Measurements from ENCODE around the gene ZNF555. TPM values are rescaled to one million over a fixed set of nuclear protein-coding genes. Genes with fewer than 3 reads are reported as not detected.

The ZNF555 gene
- total and polyA plus RNA-seq, 9 of the 15 experiments (the other 6 are each of a cell fraction or from before 2014, with no cell fraction given): 2.0 to 6.7 (median 5.4) TPM

DNA sequence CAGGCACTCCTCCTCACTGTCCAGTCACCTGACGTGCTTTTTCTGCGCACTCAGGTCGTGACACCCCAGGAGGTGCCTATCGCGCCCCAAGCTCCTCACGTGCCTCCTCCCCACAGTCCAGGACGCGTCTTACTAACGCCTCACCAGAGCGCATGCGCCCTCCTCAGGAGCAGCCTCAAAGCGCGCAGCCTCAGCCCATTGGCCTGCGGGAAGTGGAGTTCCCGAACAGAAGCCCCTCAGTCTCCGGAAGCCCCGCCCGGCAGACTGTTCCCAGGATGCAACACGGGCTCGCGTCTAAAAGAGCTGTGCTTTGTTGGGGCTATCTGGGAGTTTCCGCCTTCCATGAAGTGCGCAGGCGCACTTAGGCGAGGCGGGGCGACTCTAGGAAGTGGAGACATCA, 17.6 kb downstream of the ZNF555 start (continued):
- TF ChIP-seq U2AF2 (optimal IDR thresholded peaks at IDR 0.05; ENCODE audit: low read depth, low read length): no peak
- TF ChIP-seq FIP1L1 (IDR thresholded peaks at IDR 0.05; ENCODE audit: low read depth, low read length, poor library complexity, severe bottlenecking): no peak

DNA sequence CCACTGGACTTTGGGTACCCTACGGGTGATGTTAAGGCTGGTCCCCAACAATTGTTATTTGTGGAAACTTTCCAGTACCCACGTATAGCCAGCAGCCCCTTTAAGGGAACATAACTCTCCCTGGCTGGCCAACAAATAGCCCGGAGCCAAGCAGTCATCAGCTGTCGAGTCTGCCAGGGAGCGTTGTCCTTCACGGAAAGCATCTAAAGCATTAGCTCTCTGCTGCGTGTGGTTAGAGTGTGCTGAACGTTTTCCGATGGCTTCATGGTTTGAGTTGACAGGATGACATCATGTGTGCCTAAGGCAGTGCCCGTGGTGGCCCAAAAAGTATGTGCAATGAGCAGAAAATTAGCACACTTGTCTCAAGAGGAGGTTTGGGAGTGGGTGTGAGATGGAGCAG, 22.5 kb downstream of the ZNF555 start:
- H4K20me1 ChIP-seq (replicated peaks; ENCODE audit: control insufficient read depth, insufficient read depth, low read length): no peaks in the 10 kb centered on the region
- POLR2A ChIA-PET: no interaction called here
- peaks cover 12 to 25% of the 10 kb centered on the region in 2 experiments; a peak in 4 of 5 replicates for H3K4me1 ChIP-seq (replicated peaks in 1 of 2; ENCODE audit: control insufficient read depth in 2 of 2, insufficient read depth in 2 of 2, low read length in 2 of 2)
- DNase-seq (ENCODE audit: extremely low read depth in 1 of 4, low spot score in 3 of 4): no peak
- no TSS peak for BruUV-seq (replicated peaks)
- no peak overlapping the region for H3K27ac ChIP-seq (ENCODE audit: extremely low read depth, low read depth, low read length)
- intact Hi-C loops (cut with micrococcal nuclease): no loop called here
- H3K4me3 ChIP-seq: no peak overlapping the region
- FAIRE-seq: peak; percentile 35
- H3K36me3 ChIP-seq (ENCODE audit: control insufficient read depth, insufficient read depth, low read length): no peaks in the 10 kb centered on the region
- H3K27me3 ChIP-seq (ENCODE audit: control insufficient read depth in 2 of 2, insufficient read depth in 2 of 2, low read length in 2 of 2): no peaks in the 10 kb centered on the region; a peak in 1 of 5 replicates
- no peak overlapping the region for H3K4me2 ChIP-seq (ENCODE audit: insufficient read depth, low read length)
- 0 out of 2 replicates have a peak overlapping the region, but pooled peaks have one; percentile 62 for H2AFZ ChIP-seq (ENCODE audit: low read depth, low read length)
- H3K9ac ChIP-seq (ENCODE audit: insufficient read depth in 1 of 2, low read depth in 2 of 2, low read length in 2 of 2): no peak overlapping the region
- WGBS (ENCODE audit: insufficient coverage, low coverage, missing lambda C conversion rate): 54% methylated on average over 10 of the region's 10 CpGs
- H3K9me3 ChIP-seq (replicated peaks; ENCODE audit: control insufficient read depth, insufficient read depth, low read depth, low read length): peaks cover 4% of the 10 kb centered on the region
- CTCF ChIA-PET (ENCODE audit: low intra/inter-chr PET ratio): no interaction called here
- H3K9me1 ChIP-seq (ENCODE audit: control insufficient read depth, insufficient read depth, low read length): no peaks in the 10 kb centered on the region
- in situ Hi-C loops (cut with MboI): no loop called here
- no peaks in the 10 kb centered on the region for H3K79me2 ChIP-seq (ENCODE audit: control insufficient read depth, insufficient read depth, low read length)
- ATAC-seq: no peak
- TF ChIP-seq, protein P1, sequence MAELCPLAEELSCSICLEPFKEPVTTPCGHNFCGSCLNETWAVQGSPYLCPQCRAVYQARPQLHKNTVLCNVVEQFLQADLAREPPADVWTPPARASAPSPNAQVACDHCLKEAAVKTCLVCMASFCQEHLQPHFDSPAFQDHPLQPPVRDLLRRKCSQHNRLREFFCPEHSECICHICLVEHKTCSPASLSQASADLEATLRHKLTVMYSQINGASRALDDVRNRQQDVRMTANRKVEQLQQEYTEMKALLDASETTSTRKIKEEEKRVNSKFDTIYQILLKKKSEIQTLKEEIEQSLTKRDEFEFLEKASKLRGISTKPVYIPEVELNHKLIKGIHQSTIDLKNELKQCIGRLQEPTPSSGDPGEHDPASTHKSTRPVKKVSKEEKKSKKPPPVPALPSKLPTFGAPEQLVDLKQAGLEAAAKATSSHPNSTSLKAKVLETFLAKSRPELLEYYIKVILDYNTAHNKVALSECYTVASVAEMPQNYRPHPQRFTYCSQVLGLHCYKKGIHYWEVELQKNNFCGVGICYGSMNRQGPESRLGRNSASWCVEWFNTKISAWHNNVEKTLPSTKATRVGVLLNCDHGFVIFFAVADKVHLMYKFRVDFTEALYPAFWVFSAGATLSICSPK (IDR thresholded peaks at IDR 0.05; ENCODE audit: borderline replicate concordance): no peak
- no peak for TF ChIP-seq PTTG1 (tag; IDR thresholded peaks at IDR 0.05; ENCODE audit: low read depth)
- no peak for TF ChIP-seq TAF9B (IDR thresholded peaks at IDR 0.05; ENCODE audit: partially characterized antibody)
- no peak for TF ChIP-seq ZNF121 (CRISPR knock-in tag; conservative IDR thresholded peaks at IDR 0.05)
- no peak for TF ChIP-seq NFE2 (IDR thresholded peaks at IDR 0.05; ENCODE audit: low read depth)
- TF ChIP-seq HIVEP1 (CRISPR knock-in tag; IDR thresholded peaks at IDR 0.05): no peak
- TF ChIP-seq, protein P2, sequence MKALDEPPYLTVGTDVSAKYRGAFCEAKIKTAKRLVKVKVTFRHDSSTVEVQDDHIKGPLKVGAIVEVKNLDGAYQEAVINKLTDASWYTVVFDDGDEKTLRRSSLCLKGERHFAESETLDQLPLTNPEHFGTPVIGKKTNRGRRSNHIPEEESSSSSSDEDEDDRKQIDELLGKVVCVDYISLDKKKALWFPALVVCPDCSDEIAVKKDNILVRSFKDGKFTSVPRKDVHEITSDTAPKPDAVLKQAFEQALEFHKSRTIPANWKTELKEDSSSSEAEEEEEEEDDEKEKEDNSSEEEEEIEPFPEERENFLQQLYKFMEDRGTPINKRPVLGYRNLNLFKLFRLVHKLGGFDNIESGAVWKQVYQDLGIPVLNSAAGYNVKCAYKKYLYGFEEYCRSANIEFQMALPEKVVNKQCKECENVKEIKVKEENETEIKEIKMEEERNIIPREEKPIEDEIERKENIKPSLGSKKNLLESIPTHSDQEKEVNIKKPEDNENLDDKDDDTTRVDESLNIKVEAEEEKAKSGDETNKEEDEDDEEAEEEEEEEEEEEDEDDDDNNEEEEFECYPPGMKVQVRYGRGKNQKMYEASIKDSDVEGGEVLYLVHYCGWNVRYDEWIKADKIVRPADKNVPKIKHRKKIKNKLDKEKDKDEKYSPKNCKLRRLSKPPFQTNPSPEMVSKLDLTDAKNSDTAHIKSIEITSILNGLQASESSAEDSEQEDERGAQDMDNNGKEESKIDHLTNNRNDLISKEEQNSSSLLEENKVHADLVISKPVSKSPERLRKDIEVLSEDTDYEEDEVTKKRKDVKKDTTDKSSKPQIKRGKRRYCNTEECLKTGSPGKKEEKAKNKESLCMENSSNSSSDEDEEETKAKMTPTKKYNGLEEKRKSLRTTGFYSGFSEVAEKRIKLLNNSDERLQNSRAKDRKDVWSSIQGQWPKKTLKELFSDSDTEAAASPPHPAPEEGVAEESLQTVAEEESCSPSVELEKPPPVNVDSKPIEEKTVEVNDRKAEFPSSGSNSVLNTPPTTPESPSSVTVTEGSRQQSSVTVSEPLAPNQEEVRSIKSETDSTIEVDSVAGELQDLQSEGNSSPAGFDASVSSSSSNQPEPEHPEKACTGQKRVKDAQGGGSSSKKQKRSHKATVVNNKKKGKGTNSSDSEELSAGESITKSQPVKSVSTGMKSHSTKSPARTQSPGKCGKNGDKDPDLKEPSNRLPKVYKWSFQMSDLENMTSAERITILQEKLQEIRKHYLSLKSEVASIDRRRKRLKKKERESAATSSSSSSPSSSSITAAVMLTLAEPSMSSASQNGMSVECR (CRISPR knock-in tag; IDR thresholded peaks at IDR 0.05): no peak
- no peak for TF ChIP-seq GATAD2B (IDR thresholded peaks at IDR 0.05; ENCODE audit: borderline replicate concordance)
- TF ChIP-seq NR2F6 (CRISPR knock-in tag; IDR thresholded peaks at IDR 0.05): no peak
- TF ChIP-seq, protein P3, sequence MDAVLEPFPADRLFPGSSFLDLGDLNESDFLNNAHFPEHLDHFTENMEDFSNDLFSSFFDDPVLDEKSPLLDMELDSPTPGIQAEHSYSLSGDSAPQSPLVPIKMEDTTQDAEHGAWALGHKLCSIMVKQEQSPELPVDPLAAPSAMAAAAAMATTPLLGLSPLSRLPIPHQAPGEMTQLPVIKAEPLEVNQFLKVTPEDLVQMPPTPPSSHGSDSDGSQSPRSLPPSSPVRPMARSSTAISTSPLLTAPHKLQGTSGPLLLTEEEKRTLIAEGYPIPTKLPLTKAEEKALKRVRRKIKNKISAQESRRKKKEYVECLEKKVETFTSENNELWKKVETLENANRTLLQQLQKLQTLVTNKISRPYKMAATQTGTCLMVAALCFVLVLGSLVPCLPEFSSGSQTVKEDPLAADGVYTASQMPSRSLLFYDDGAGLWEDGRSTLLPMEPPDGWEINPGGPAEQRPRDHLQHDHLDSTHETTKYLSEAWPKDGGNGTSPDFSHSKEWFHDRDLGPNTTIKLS (IDR thresholded peaks at IDR 0.05; ENCODE audit: borderline replicate concordance, low read depth): no peak
- no peak for TF ChIP-seq PHF20 (IDR thresholded peaks at IDR 0.05; ENCODE audit: partially characterized antibody)

All from K562 (cell line).